Measurements from ENCODE around the gene RHOU.

DNA sequence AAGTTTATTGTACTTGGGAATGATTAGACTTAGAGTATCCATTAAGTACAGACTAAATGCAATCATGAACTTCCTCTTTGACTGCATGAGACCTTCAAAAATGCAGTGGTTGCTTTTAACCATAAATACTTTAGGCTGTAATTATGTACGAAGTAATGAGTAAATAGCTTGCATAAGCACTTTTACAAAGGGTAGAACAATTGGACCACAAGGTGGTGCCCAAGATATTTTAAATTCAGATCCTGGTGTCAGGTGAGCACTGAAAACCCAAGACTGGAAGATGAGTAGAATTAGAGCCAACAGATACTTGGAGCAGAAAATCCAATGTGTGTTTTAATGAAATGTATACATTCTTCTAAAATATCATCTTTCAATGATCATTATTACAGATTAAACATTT is 43.4 kb upstream of the RHOU start:
- TF ChIP-seq, protein P1, sequence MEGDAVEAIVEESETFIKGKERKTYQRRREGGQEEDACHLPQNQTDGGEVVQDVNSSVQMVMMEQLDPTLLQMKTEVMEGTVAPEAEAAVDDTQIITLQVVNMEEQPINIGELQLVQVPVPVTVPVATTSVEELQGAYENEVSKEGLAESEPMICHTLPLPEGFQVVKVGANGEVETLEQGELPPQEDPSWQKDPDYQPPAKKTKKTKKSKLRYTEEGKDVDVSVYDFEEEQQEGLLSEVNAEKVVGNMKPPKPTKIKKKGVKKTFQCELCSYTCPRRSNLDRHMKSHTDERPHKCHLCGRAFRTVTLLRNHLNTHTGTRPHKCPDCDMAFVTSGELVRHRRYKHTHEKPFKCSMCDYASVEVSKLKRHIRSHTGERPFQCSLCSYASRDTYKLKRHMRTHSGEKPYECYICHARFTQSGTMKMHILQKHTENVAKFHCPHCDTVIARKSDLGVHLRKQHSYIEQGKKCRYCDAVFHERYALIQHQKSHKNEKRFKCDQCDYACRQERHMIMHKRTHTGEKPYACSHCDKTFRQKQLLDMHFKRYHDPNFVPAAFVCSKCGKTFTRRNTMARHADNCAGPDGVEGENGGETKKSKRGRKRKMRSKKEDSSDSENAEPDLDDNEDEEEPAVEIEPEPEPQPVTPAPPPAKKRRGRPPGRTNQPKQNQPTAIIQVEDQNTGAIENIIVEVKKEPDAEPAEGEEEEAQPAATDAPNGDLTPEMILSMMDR (conservative IDR thresholded peaks at IDR 0.05 in 1 of 2, IDR thresholded peaks at IDR 0.05 in 1 of 2; ENCODE audit: low read depth in 1 of 2, low read length in 2 of 2) = peak; percentile 18 to 19
- TF ChIP-seq EZH2 (IDR thresholded peaks at IDR 0.05; ENCODE audit: low read length, missing control alignments) = no peak
